GM10266 (cell line): ENCODE results near the gene F2RL1.
"Not testable (repeated sequence)": the region's sequence is repeated elsewhere in the genome, so short reads cannot be mapped to it uniquely, and the experiment has no call there.

Experiments
- DNase-seq: peaks from one replicate; pipeline ENCODE4 v3.0.0; 2012; ENCODE audit errors: extremely low spot score
- CTCF ChIP-seq: IDR thresholded peaks from 2 replicates; pipeline ENCODE4 v1.5.1; 2012; ENCODE audit warnings: mild to moderate bottlenecking, low read depth; ENCODE audit not compliant: control insufficient read depth, insufficient read depth; ENCODE audit errors: missing control alignments

Gene F2RL1

GRCh38 chr5:76787237-76787636, 31.6 kb upstream of the F2RL1 start:
- no peak for DNase-seq
- no peak for TF ChIP-seq CTCF

GRCh38 chr5:76788362-76788761, 30.5 kb upstream of the F2RL1 start:
- no peak for DNase-seq
- TF ChIP-seq CTCF = no peak

GRCh38 chr5:76789275-76789674, 29.6 kb upstream of the F2RL1 start:
- not testable (repeated sequence) for DNase-seq

- no peak for DNase-seq
- TF ChIP-seq CTCF = no peak
These were observed 28.7 kb upstream of the F2RL1 start for GRCh38 chr5:76789991-76790581.

- DNase-seq = no peak
- no peak for TF ChIP-seq CTCF
These were observed 28.1 kb upstream of the F2RL1 start for GRCh38 chr5:76790632-76791290.

- TF ChIP-seq CTCF = no peak
- DNase-seq = no peak
These were observed 27.4 kb upstream of the F2RL1 start for GRCh38 chr5:76791461-76791860.

- no peak for DNase-seq
- TF ChIP-seq CTCF = no peak
These were observed 24.0 kb upstream of the F2RL1 start for GRCh38 chr5:76794871-76795270.

- DNase-seq = no peak
- no peak for TF ChIP-seq CTCF
These were observed 19.2 kb upstream of the F2RL1 start for GRCh38 chr5:76799588-76799987.
